CD4-positive, alpha-beta T cell treated with Interleukin-15 for 4 hours (primary cell): Measurements from ENCODE around the gene FXYD6.

ENCODE experiments used
- DNase-seq: peaks from one replicate; pipeline ENCODE4 v3.0.0-alpha.2; 2020; ENCODE audit warnings: low spot score

FXYD6 gene

GRCh38 chr11:117828611-117829368 lies 47.7 kb downstream of the FXYD6 start:
- DNase-seq: peak; percentile 91

GRCh38 chr11:117827521-117828511 lies 48.6 kb downstream of the FXYD6 start:
- DNase-seq: peak; percentile 35

GRCh38 chr11:117826832-117827231 lies 49.6 kb downstream of the FXYD6 start:
- DNase-seq: no peak

GRCh38 chr11:117826190-117826570 lies 50.3 kb downstream of the FXYD6 start:
- no peak for DNase-seq

GRCh38 chr11:117825538-117826189 lies 50.8 kb downstream of the FXYD6 start:
- no peak for DNase-seq

- no peak for DNase-seq
Measured at GRCh38 chr11:117824571-117825537, 51.6 kb downstream of the FXYD6 start, which contains the start of gene FXYD2. Gene FXYD2, minus strand, starts transcription at chr11:117824744. Its CDS starts 66 bp downstream, at chr11:117824678.

- no peak for DNase-seq
Measured at GRCh38 chr11:117823946-117824420, 52.5 kb downstream of the FXYD6 start.

- DNase-seq: peak; percentile 48
Measured at GRCh38 chr11:117823294-117823945, 53.0 kb downstream of the FXYD6 start.

GRCh38 chr11:117822074-117823033 lies 54.1 kb downstream of the FXYD6 start:
- DNase-seq: peak; percentile 47

GRCh38 chr11:117821431-117821830 lies 55.0 kb downstream of the FXYD6 start:
- no peak for DNase-seq

GRCh38 chr11:117820516-117820915 lies 55.9 kb downstream of the FXYD6 start:
- no peak for DNase-seq

GRCh38 chr11:117820071-117820470 lies 56.4 kb downstream of the FXYD6 start:
- no peak for DNase-seq

- no peak for DNase-seq
Measured at GRCh38 chr11:117819096-117820040, 57.1 kb downstream of the FXYD6 start.

GRCh38 chr11:117818041-117818873 lies 58.2 kb downstream of the FXYD6 start:
- DNase-seq: peak; percentile 61

GRCh38 chr11:117817368-117818040 lies 59.0 kb downstream of the FXYD6 start:
- peak; percentile 89 for DNase-seq

GRCh38 chr11:117816846-117817367 lies 59.6 kb downstream of the FXYD6 start:
- DNase-seq: no peak
